ENCODE results near the gene OR5K4. TPM values are rescaled to one million over a fixed set of nuclear protein-coding genes. Genes with fewer than 3 reads are reported as not detected.

The OR5K4 gene
- total RNA-seq, 2 experiments from 2014 or later: not detected

GRCh38 chr3:98367464-98368246 lies 14.0 kb downstream of the OR5K4 start:
- Mint-ChIP-seq H3K4me1 (ENCODE audit: low read depth) (no peaks in the 10 kb centered on the region), H3K36me3 (ENCODE audit: low read depth) (no peaks in the 10 kb centered on the region), H3K27ac (no peak overlapping the region), H3K27me3 (no peaks in the 10 kb centered on the region), H3K9me3 (peaks cover 1% of the 10 kb centered on the region), H3K4me3 (no peak overlapping the region)
- TF ChIP-seq CTCF (IDR thresholded peaks at IDR 0.05): no peak
- CTCF ChIA-PET: no interaction called here
- no peak for ATAC-seq
- no peak for DNase-seq
- POLR2A ChIA-PET: no interaction called here
- intact Hi-C loops (cut with micrococcal nuclease): no loop called here

GRCh38 chr3:98371186-98371585 lies 17.5 kb downstream of the OR5K4 start:
- ATAC-seq (no peak), DNase-seq (no peak)
- no peaks in the 10 kb centered on the region for H3K9me3 Mint-ChIP-seq
- H3K4me3 Mint-ChIP-seq: no peak overlapping the region
- H3K36me3 Mint-ChIP-seq (ENCODE audit: low read depth): no peaks in the 10 kb centered on the region
- CTCF ChIA-PET: no interaction called here
- POLR2A ChIA-PET: no interaction called here
- no peak for TF ChIP-seq CTCF (IDR thresholded peaks at IDR 0.05)
- intact Hi-C loops (cut with micrococcal nuclease): no loop called here
- H3K27me3 Mint-ChIP-seq: no peaks in the 10 kb centered on the region
- no peak overlapping the region for H3K27ac Mint-ChIP-seq
- H3K4me1 Mint-ChIP-seq (ENCODE audit: low read depth): no peaks in the 10 kb centered on the region

GRCh38 chr3:98371853-98372252 lies 18.2 kb downstream of the OR5K4 start:
- POLR2A ChIA-PET: no interaction called here

GRCh38 chr3:98372445-98372844 lies 18.8 kb downstream of the OR5K4 start:
- no peak for TF ChIP-seq CTCF (IDR thresholded peaks at IDR 0.05)
- Mint-ChIP-seq H3K27me3 (no peaks in the 10 kb centered on the region), H3K4me3 (no peak overlapping the region), H3K9me3 (no peaks in the 10 kb centered on the region), H3K27ac (no peak overlapping the region), H3K36me3 (ENCODE audit: low read depth) (no peaks in the 10 kb centered on the region), H3K4me1 (ENCODE audit: low read depth) (no peaks in the 10 kb centered on the region)
- intact Hi-C loops (cut with micrococcal nuclease): no loop called here
- CTCF ChIA-PET: no interaction called here
- ATAC-seq (no peak), DNase-seq (no peak)
- POLR2A ChIA-PET: no interaction called here

More at GRCh38 chr3:98371853-98372252, 18.2 kb downstream of the OR5K4 start:
- H3K36me3 Mint-ChIP-seq (ENCODE audit: low read depth): no peaks in the 10 kb centered on the region
- H3K9me3 Mint-ChIP-seq: no peaks in the 10 kb centered on the region
- H3K27ac Mint-ChIP-seq: no peak overlapping the region
- TF ChIP-seq CTCF (IDR thresholded peaks at IDR 0.05): no peak
- no peaks in the 10 kb centered on the region for H3K4me1 Mint-ChIP-seq (ENCODE audit: low read depth)
- no peak overlapping the region for H3K4me3 Mint-ChIP-seq
- ATAC-seq: no peak
- no peaks in the 10 kb centered on the region for H3K27me3 Mint-ChIP-seq
- no peak for DNase-seq
- CTCF ChIA-PET: no interaction called here
- intact Hi-C loops (cut with micrococcal nuclease): no loop called here

GRCh38 chr3:98376631-98377030 lies 23.0 kb downstream of the OR5K4 start:
- no peaks in the 10 kb centered on the region for H3K36me3 Mint-ChIP-seq (ENCODE audit: low read depth)
- ChIA-PET CTCF (no interaction called here), POLR2A (no interaction called here)
- intact Hi-C loops (cut with micrococcal nuclease): no loop called here
- TF ChIP-seq CTCF (IDR thresholded peaks at IDR 0.05): no peak
- H3K27me3 Mint-ChIP-seq: no peaks in the 10 kb centered on the region
- H3K4me3 Mint-ChIP-seq: no peak overlapping the region
- DNase-seq (no peak), ATAC-seq (no peak)
- H3K27ac Mint-ChIP-seq: no peak overlapping the region
- no peaks in the 10 kb centered on the region for H3K9me3 Mint-ChIP-seq
- no peaks in the 10 kb centered on the region for H3K4me1 Mint-ChIP-seq (ENCODE audit: low read depth)
